Lower leg skin (tissue), 3 donors: ENCODE results near the gene C1QTNF12.

Source experiments
- CTCF ChIP-seq, 3 donors: fragments of 450-650 bp; IDR thresholded peaks; one replicate each; pipeline ENCODE4 v1.5.1; 2016; ENCODE audit warnings: antibody characterized with exemption in 3 of 3, mild to moderate bottlenecking in 3 of 3, moderate library complexity in 2 of 3
- POLR2A ChIP-seq, 2 donors: fragments of 450-650 bp; IDR thresholded peaks; one replicate each; pipeline ENCODE4 v1.6.1; 2016 to 2017; ENCODE audit warnings: antibody characterized with exemption in 2 of 2, mild to moderate bottlenecking in 1 of 2, moderate library complexity in 1 of 2

- TF ChIP-seq CTCF (IDR thresholded peaks at IDR 0.05), result no peak
- TF ChIP-seq POLR2A (IDR thresholded peaks at IDR 0.05), result no peak
Measured at GRCh38 chr1:1281533-1282321, 35.2 kb upstream of the C1QTNF12 start.
